CD4-positive, alpha-beta T cell (primary cell): ENCODE results near the gene LRRTM4. TPM values are rescaled to one million over a fixed set of nuclear protein-coding genes. Genes with fewer than 3 reads are reported as not detected.

Experiments
- ATAC-seq: fragments of 200-7000 bp; cut with Tn5 transposase; one replicate; pipeline ENCODE4 v1.10.0; 2022; ENCODE audit warnings: mild to moderate bottlenecking; ENCODE audit not compliant: poor library complexity
- CTCF ChIA-PET: fragments of 350-600 bp; sonication (Branson Sonifier 250); formaldehyde crosslinking; loops from one replicate; lab custom pipeline; 2021; ENCODE audit warnings: antibody characterized with exemption, inconsistent platforms; lab: Charles Lee
- POLR2A ChIA-PET: fragments of 350-600 bp; sonication (Branson Sonifier 250); formaldehyde crosslinking; loops from one replicate; lab custom pipeline; 2021; ENCODE audit warnings: antibody characterized with exemption, inconsistent platforms; lab: Charles Lee
- DNase-seq, 14 experiments: peaks; one replicate each; pipeline ENCODE4 v3.0.0-alpha.2; 2013 to 2020; ENCODE audit warnings: mixed read lengths in 2 of 14
- H3K27ac ChIP-seq, 2 donors: one replicate each; pipeline versions ENCODE4 v1.5.1 to v1.7.0; 2013; ENCODE audit warnings: low read length in 2 of 2, low read depth in 1 of 2, mild to moderate bottlenecking in 1 of 2
- H3K27me3 ChIP-seq, 2 experiments: 1 replicate in 1 of 2; 2 replicates in 1 of 2; pipeline versions ENCODE4 v1.6.1 to v1.7.0; 2013; ENCODE audit warnings: low read length in 2 of 2, control low read depth in 1 of 2, mild to moderate bottlenecking in 1 of 2, moderate library complexity in 1 of 2; ENCODE audit not compliant: insufficient read depth in 2 of 2, control insufficient read depth in 1 of 2
- H3K36me3 ChIP-seq: one replicate; pipeline ENCODE4 v1.6.1; 2013; ENCODE audit warnings: low read length, control low read depth; ENCODE audit not compliant: insufficient read depth
- H3K4me1 ChIP-seq: one replicate; pipeline ENCODE4 v1.6.1; 2013; ENCODE audit warnings: low read length, control low read depth; ENCODE audit not compliant: insufficient read depth
- H3K4me3 ChIP-seq: one replicate; pipeline ENCODE4 v1.5.1; 2013; ENCODE audit warnings: mild to moderate bottlenecking, low read length, moderate library complexity
- H3K9me3 ChIP-seq, 2 experiments: 1 replicate in 1 of 2; 2 replicates in 1 of 2; pipeline versions ENCODE4 v1.6.1 to v1.7.0; 2013; ENCODE audit warnings: low read length in 2 of 2, mild to moderate bottlenecking in 2 of 2, control low read depth in 1 of 2, moderate library complexity in 1 of 2; ENCODE audit not compliant: control insufficient read depth in 1 of 2, insufficient read depth in 1 of 2
- H3K27ac Mint-ChIP-seq: one replicate; pipeline ENCODE4 v1.8.0; 2020; ENCODE audit warnings: mixed read lengths
- H3K27me3 Mint-ChIP-seq: one replicate; pipeline ENCODE4 v1.8.0; 2021; ENCODE audit warnings: mixed read lengths
- H3K36me3 Mint-ChIP-seq: one replicate; pipeline ENCODE4 v1.8.0; 2021; ENCODE audit warnings: low read depth, mixed read lengths
- H3K4me1 Mint-ChIP-seq: one replicate; pipeline ENCODE4 v1.8.0; 2021; ENCODE audit warnings: low read depth, mixed read lengths
- H3K4me3 Mint-ChIP-seq: one replicate; pipeline ENCODE4 v1.8.0; 2020; ENCODE audit warnings: mild to moderate bottlenecking, mixed read lengths
- H3K9me3 Mint-ChIP-seq: one replicate; pipeline ENCODE4 v1.8.0; 2020; ENCODE audit warnings: mixed read lengths
- intact Hi-C, 2 experiments: fragments of 100-400 bp; cut with DNase I in 1 of 2; cut with micrococcal nuclease in 1 of 2; formaldehyde crosslinking; loops; one replicate each; pipeline versions ENCODE4 v1.15.1 to v1.9.0; 2023 to 2025; cut with DNase I, micrococcal nuclease
- total RNA-seq, 174 experiments: library from RNA in 2 of 174; stranded (reverse) in 2 of 174; gene quantifications; one replicate each; pipeline ENCODE4 v1.2.3 and lab custom pipeline; 2021 to 2026
- TF ChIP-seq, protein P1 (sequence below): fragments of 200-600 bp; IDR thresholded peaks from one replicate; pipeline ENCODE4 v1.8.0; 2022; ENCODE audit warnings: antibody characterized with exemption, mild to moderate bottlenecking

Gene LRRTM4
- total RNA-seq, 2 experiments from 2014 or later = not detected

DNA sequence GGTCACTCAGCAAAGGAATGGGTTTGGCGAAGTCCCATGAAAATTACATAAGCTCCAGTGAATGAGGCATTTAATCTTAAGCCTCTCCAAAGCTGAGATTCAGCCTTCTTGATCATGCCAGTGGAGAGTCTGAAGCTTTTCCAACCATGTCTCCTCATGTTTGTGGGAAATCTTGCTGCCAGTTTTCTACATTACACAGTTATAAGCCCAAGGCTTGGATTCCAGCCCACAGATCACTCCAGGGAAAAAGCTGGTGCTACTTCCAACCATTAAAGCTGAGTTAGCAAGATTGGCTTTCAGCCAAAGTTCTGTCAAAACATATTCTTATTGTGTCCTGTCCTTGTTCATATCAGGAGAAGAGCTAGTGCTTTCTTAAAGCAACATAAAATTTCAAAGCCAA, 293.8 kb downstream of the LRRTM4 start:
- no peak overlapping the region for H3K27ac Mint-ChIP-seq
- no peaks in the 10 kb centered on the region for H3K9me3 ChIP-seq
- H3K4me3 Mint-ChIP-seq = no peak overlapping the region
- H3K27me3 Mint-ChIP-seq = no peaks in the 10 kb centered on the region
- no peaks in the 10 kb centered on the region for H3K36me3 Mint-ChIP-seq
- no peak overlapping the region for H3K4me3 ChIP-seq
- H3K36me3 ChIP-seq = no peaks in the 10 kb centered on the region
- no peaks in the 10 kb centered on the region for H3K4me1 ChIP-seq
- TF ChIP-seq, protein P1, sequence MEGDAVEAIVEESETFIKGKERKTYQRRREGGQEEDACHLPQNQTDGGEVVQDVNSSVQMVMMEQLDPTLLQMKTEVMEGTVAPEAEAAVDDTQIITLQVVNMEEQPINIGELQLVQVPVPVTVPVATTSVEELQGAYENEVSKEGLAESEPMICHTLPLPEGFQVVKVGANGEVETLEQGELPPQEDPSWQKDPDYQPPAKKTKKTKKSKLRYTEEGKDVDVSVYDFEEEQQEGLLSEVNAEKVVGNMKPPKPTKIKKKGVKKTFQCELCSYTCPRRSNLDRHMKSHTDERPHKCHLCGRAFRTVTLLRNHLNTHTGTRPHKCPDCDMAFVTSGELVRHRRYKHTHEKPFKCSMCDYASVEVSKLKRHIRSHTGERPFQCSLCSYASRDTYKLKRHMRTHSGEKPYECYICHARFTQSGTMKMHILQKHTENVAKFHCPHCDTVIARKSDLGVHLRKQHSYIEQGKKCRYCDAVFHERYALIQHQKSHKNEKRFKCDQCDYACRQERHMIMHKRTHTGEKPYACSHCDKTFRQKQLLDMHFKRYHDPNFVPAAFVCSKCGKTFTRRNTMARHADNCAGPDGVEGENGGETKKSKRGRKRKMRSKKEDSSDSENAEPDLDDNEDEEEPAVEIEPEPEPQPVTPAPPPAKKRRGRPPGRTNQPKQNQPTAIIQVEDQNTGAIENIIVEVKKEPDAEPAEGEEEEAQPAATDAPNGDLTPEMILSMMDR = no peak
- intact Hi-C loops = no loop called here
- no peak overlapping the region for H3K27ac ChIP-seq
- ATAC-seq (no peak), DNase-seq (no peak)
- peaks cover 5% of the 10 kb centered on the region for H3K9me3 Mint-ChIP-seq
- H3K27me3 ChIP-seq = no peaks in the 10 kb centered on the region
- POLR2A ChIA-PET = no interaction called here
- CTCF ChIA-PET = no interaction called here
- no peaks in the 10 kb centered on the region for H3K4me1 Mint-ChIP-seq

DNA sequence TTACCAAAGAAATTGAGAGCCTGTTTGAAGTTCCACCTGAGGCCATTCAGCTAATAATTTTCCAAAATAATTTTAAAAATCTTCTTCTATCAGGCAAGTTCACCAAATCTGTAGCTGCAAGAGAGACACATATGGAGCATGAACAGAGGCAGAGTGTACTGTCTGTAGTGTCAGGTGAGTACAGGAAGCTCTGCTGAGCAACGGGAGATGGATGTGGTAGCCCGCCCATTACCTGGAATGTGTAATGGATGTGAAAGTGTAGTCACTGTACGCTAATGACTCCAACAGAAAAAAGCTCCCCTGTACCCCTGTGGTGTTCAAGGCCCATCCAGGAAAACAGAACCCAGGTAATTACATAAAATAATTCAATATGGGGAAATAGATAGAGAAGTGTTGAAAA, 311.5 kb downstream of the LRRTM4 start:
- no peaks in the 10 kb centered on the region for H3K4me1 ChIP-seq
- intact Hi-C loops = no loop called here
- H3K27me3 ChIP-seq = no peaks in the 10 kb centered on the region
- no peaks in the 10 kb centered on the region for H3K36me3 ChIP-seq
- H3K4me1 Mint-ChIP-seq = no peaks in the 10 kb centered on the region
- H3K4me3 ChIP-seq = no peak overlapping the region
- H3K36me3 Mint-ChIP-seq = no peaks in the 10 kb centered on the region
- ChIA-PET POLR2A (no interaction called here), CTCF (no interaction called here)
- H3K27ac Mint-ChIP-seq = no peak overlapping the region
- H3K27ac ChIP-seq = no peak overlapping the region
- no peak overlapping the region for H3K4me3 Mint-ChIP-seq
- ATAC-seq (no peak), DNase-seq (no peak)
- peaks cover 0 to 8% of the 10 kb centered on the region in 2 experiments for H3K9me3 ChIP-seq
- TF ChIP-seq, protein P1 = no peak
- H3K9me3 Mint-ChIP-seq = peaks cover 2% of the 10 kb centered on the region
- no peaks in the 10 kb centered on the region for H3K27me3 Mint-ChIP-seq

DNA sequence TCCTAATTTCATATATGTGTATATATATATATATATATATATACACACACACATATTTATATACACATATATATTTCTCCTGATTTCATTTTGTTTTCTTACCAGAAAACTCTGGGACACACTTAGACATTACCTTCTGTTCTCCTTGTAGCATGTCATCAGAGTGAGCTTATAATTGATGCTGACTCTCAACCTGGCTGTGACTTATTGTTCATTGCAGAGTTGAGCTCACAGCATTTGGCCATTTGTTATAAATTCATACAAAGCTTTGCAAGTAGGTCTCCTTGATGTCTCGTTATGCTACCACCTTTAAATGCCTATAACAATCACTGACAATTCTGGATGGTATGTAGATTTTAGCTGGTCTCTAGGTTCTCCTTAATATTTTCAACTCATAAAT, 314.8 kb downstream of the LRRTM4 start:
- intact Hi-C loops = no loop called here
- Mint-ChIP-seq H3K27me3 (no peaks in the 10 kb centered on the region), H3K27ac (no peak overlapping the region), H3K4me3 (no peak overlapping the region), H3K36me3 (no peaks in the 10 kb centered on the region), H3K9me3 (peaks cover 8% of the 10 kb centered on the region), H3K4me1 (no peaks in the 10 kb centered on the region)
- ChIA-PET CTCF (no interaction called here), POLR2A (no interaction called here)
- Histone ChIP-seq H3K4me3 (no peak overlapping the region), H3K9me3 (peaks cover 0 to 10% of the 10 kb centered on the region in 2 experiments), H3K36me3 (no peaks in the 10 kb centered on the region), H3K27me3 (no peaks in the 10 kb centered on the region), H3K4me1 (no peaks in the 10 kb centered on the region), H3K27ac (no peak overlapping the region)
- TF ChIP-seq, protein P1 = no peak
- ATAC-seq (no peak), DNase-seq (no peak)
